T47D (cell line): Measurements from ENCODE around the gene TMEM120A.
"Not testable (repeated sequence)": the region's sequence is repeated elsewhere in the genome, so short reads cannot be mapped to it uniquely, and the experiment has no call there.

Source experiments
- DNase-seq, 2 experiments: peaks; one replicate each; pipeline versions ENCODE4 v3.0.0 to v3.0.0-alpha.2; 2011 to 2012; ENCODE audit warnings: low read depth in 1 of 2, low spot score in 1 of 2
- JUND ChIP-seq: IDR thresholded peaks from 2 replicates; pipeline ENCODE4 v1.6.1; 2012; ENCODE audit warnings: low read depth
- in situ Hi-C: cut with HindIII; loops from 2 replicates; pipeline ENCODE4 v1.10.0; 2016; ENCODE audit warnings: low sequenced_read_pairs, low pct_unique_long_range_greater_than_20kb

The TMEM120A gene

GRCh38 chr7:76008156-76008687 is 13.8 kb upstream of the TMEM120A start:
- in situ Hi-C loops = no loop called here
- TF ChIP-seq JUND = no peak
- no peak for DNase-seq

- in situ Hi-C loops, DNase-seq: not testable (repeated sequence)
Observed at GRCh38 chr7:76005004-76005403, 10.6 kb upstream of the TMEM120A start.

- in situ Hi-C loops = no loop called here
- no peak for DNase-seq
- TF ChIP-seq JUND = no peak
Observed at GRCh38 chr7:76003351-76003750, 9.0 kb upstream of the TMEM120A start.

- in situ Hi-C loops = no loop called here
- TF ChIP-seq JUND = no peak
- no peak for DNase-seq
Observed at GRCh38 chr7:76002822-76003221, 8.4 kb upstream of the TMEM120A start.

- TF ChIP-seq JUND = no peak
- in situ Hi-C loops = no loop called here
Observed at GRCh38 chr7:76002139-76002538, 7.7 kb upstream of the TMEM120A start.

GRCh38 chr7:76000566-76000965 is 6.2 kb upstream of the TMEM120A start:
- in situ Hi-C loops = no loop called here

More at GRCh38 chr7:76002139-76002538, 7.7 kb upstream of the TMEM120A start:
- DNase-seq = no peak

GRCh38 chr7:75998038-75998437 is 3.6 kb upstream of the TMEM120A start:
- in situ Hi-C loops = no loop called here
- no peak for TF ChIP-seq JUND
- no peak for DNase-seq

More at GRCh38 chr7:76000566-76000965, 6.2 kb upstream of the TMEM120A start:
- DNase-seq = no peak
- TF ChIP-seq JUND = no peak

- no peak for TF ChIP-seq JUND
- in situ Hi-C loops = no loop called here
- no peak for DNase-seq
Observed at GRCh38 chr7:75996476-75996875, 2.1 kb upstream of the TMEM120A start.

DNA sequence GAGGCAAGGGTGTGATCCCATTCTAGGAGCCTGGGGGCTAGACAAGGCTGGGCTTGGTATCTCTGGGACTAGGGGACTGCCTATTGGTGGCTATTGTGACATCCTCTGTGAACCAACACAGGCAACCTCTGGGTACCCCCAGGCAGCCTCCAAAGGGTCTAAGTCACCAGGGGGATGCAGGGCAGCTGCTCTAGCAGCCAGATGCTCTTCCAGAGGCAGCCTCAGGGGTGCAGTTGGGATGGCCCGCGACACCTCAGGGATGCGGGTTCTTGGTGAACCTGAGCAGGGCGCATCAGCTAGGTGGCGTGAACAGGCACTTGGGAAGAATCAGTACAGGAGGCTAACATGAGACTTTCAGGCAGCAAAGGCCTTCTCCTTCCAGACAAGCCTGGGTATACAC is 1.6 kb upstream of the TMEM120A start:
- TF ChIP-seq JUND = no peak
- no peak for DNase-seq
- in situ Hi-C loops = no loop called here

DNA sequence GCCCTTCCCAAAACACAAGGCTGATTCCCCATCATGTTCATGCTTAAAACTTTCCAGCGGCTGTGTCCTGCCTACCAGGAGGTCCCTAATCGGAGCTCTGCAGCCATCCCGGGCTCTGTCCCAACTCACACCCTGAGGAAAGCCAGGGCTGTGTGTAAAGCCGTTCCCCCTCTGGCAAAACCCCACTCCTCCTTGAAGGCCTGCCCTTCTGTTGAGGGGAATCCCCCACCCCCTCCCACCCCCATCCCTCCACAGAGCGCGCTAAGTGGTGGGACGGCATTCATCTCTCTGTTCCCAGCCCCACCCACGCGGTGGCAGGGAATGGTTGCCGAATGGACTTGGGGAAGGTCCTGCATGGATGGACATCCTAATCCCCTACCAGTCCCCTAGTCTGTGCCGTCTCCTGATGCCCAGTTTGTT is 667 bp upstream of the TMEM120A start:
- in situ Hi-C loops = no loop called here
- no peak for TF ChIP-seq JUND
- no peak for DNase-seq

DNA sequence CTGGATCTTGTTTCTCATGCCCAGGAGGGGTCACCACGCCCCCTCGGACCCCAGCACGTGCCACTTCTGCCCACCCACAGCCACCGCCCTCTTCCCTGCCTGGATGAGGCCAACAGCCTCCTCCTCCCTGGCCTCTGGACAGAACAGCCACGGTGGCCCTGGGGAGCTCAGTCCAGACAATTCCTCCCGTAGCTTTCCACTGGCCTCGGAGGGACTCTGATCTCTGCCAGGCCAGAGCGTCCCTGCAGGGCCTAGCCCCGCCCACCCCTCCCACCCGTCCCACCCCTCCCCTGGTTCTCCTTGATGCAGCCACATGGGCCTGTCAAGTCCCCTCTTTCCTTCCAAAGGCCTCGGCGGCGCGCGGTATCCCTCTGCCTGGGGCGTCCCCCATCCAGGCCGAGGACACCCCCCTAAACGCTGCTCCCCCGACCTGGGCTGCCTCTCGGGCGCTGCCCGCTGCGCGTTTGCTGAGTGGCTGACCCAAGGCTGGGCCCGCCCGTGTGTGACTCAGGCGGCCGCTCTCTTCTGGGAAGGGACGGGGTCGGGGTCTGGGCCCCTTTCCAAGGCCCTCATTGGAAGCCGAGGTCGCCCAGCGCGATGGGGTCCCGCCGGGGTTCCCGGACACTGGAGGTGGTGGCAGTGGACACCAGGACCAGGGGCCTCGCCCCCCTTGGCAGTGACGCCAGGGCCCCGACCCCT is 557 bp downstream of the TMEM120A start:
- DNase-seq = peak; percentile 55 to 79
- in situ Hi-C loops = no loop called here
- TF ChIP-seq JUND = no peak

DNA sequence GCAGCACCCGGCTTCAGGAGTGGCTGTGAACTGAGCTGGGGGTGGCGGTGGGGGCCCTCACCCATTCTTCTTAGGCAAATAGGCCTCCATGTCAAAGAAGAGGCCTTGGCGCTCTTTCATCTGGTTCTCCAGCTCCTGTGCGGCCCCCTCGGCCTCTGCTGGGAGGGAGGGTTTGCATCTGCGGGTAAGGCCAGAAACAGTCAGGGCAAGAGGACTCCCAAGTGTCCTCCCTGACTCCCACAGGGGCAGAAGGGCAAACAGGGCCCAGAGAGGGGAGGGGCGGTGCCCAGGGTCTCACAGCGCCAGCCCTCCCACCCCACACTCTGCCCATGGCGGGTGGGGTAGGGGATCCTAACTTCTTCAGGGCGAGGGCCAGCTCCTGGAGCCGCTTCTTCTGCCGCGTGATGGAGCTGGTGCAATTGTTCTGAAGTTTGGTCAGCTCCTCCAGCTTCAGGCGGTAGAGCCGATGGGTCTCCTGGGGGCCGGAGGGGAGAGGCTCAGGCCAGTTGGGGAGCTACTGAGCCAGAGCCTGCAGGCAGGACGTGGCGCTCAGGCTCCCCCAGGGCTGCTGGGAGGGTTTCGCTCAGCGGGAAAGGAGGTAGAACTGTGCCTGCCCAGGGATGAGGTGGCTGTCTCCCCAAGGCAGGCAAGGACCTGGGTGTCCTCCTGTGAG is 2.2 kb downstream of the TMEM120A start:
- DNase-seq = no peak
- TF ChIP-seq JUND = no peak
- in situ Hi-C loops = no loop called here

DNA sequence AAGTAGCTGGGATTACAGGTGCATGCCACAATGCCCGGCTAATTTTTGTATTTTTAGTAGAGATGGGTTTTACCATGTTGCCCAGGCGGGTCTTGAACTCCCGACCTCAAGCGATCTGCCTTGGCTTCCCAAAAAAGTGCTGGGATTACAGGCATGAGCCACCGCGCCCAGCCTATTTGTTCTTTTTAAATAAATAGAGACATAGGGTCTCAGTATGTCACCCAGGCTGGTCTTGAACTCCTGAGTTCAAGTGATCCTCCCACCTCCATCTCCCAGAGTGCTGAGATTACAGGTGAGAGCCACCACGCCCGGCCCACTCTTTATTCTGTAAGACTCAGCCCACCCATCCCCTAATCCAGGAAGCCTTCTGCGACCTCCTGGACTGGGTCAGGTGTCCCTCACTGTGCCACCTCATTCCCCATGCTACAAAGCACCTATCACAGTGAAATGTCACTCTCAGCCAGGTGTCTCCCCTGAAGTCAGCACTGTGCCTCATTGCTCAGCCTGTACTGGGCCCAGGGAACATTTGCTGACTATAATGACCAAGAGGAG is 2.8 kb downstream of the TMEM120A start:
- in situ Hi-C loops = no loop called here
- no peak for TF ChIP-seq JUND

More for the DNA sequence above, 2.8 kb downstream of the TMEM120A start:
- DNase-seq = no peak
